K562 (cell line): ENCODE data around the gene IL5. TPM values are rescaled to one million over a fixed set of nuclear protein-coding genes. Genes with fewer than 3 reads are reported as not detected.

ENCODE experiments used
- ATF1 ChIP-seq, 2 experiments: fragments of 450-650 bp in 1 of 2; IDR thresholded peaks; 2 replicates each; pipeline ENCODE4 v1.6.1; 2016; ENCODE audit warnings: missing compliant biosample characterization in 1 of 2, missing genetic modification characterization in 1 of 2
- CLOCK ChIP-seq: fragments of 250-450 bp; sonication (Bioruptor Pico); IDR thresholded peaks from 2 replicates; pipeline ENCODE4 v1.4.0; 2020; ENCODE audit warnings: mild to moderate bottlenecking, moderate library complexity, borderline replicate concordance
- CXXC5 ChIP-seq: fragments of 250-450 bp; sonication (Bioruptor Pico); IDR thresholded peaks from 2 replicates; pipeline ENCODE4 v1.8.0; 2022; ENCODE audit warnings: inconsistent platforms, mild to moderate bottlenecking, moderate library complexity
- GABPB2 ChIP-seq: fragments of 250-450 bp; sonication (Bioruptor Pico); conservative IDR thresholded peaks from 2 replicates; pipeline ENCODE4 v1.5.1; 2021; ENCODE audit warnings: mild to moderate bottlenecking
- HNRNPL ChIP-seq: fragments of 200-400 bp; formaldehyde crosslinking; IDR thresholded peaks from 2 replicates; pipeline ENCODE4 v1.6.1; 2017; ENCODE audit warnings: low read depth, mild to moderate bottlenecking, low read length
- MNT ChIP-seq, 2 experiments: fragments of 450-650 bp; conservative IDR thresholded peaks; 2 replicates each; pipeline ENCODE4 v1.6.1; 2017; ENCODE audit warnings: mild to moderate bottlenecking in 2 of 2, moderate library complexity in 2 of 2
- NCOA2 ChIP-seq, 2 experiments: fragments of 450-650 bp; IDR thresholded peaks; 2 replicates each; pipeline ENCODE4 v1.6.1; 2018; ENCODE audit warnings: mild to moderate bottlenecking in 2 of 2, moderate library complexity in 1 of 2; ENCODE audit not compliant: partially characterized antibody in 2 of 2
- NRF1 ChIP-seq, 2 experiments: fragments of 450-650 bp; IDR thresholded peaks in 1 of 2; conservative IDR thresholded peaks in 1 of 2; 2 replicates each; pipeline ENCODE4 v1.6.1; 2014; ENCODE audit warnings: mild to moderate bottlenecking in 2 of 2
- TFAM ChIP-seq: fragments of 250-450 bp; sonication (Bioruptor Pico); conservative IDR thresholded peaks from 2 replicates; pipeline ENCODE4 v1.5.0; 2021; ENCODE audit warnings: mild to moderate bottlenecking, moderate library complexity
- TFE3 ChIP-seq: fragments of 450-650 bp; formaldehyde crosslinking; IDR thresholded peaks from 2 replicates; pipeline ENCODE4 v1.4.0; 2020; ENCODE audit warnings: mild to moderate bottlenecking, mixed read lengths
- ZNF197 ChIP-seq: fragments of 200-800 bp; sonication (Bioruptor generic); IDR thresholded peaks from 2 replicates; pipeline ENCODE4 v1.6.1; 2016; ENCODE audit warnings: low read depth, missing genetic modification characterization, missing compliant biosample characterization
- ZNF407 ChIP-seq: fragments of 450-650 bp; IDR thresholded peaks from 2 replicates; pipeline ENCODE4 v1.6.1; 2016; ENCODE audit warnings: low read depth
- polyA plus RNA-seq, 8 experiments: library from polyadenylated mRNA; depleted of rRNA in 4 of 8; stranded (reverse) in 5 of 8; unstranded in 3 of 8; fragments of >200 nt; fragmentation: Nextera tagmentation in 2 of 8; fragmentation: Illumina TruSeq in 1 of 8; extraction: Ambion mirVana in 2 of 8; extraction: Trizol in 1 of 8; gene quantifications; 2 replicates each; pipeline versions ENCODE4 v1.2.1 to v1.2.3, GENCODE V29; 2011 to 2014; ENCODE audit warnings: inconsistent platforms in 1 of 8, missing spikeins in 1 of 8
- total RNA-seq, 7 experiments: library from RNA; depleted of rRNA in 6 of 7; stranded (reverse); fragments of >200 nt in 6 of 7; fragmentation: Illumina TruSeq in 2 of 7; extraction: Trizol in 2 of 7; gene quantifications; 2 replicates each; pipeline versions ENCODE4 v1.2.1 to v1.2.3, GENCODE V29; 2011 to 2021; ENCODE audit warnings: low replicate concordance in 1 of 7

The IL5 gene
- total and polyA plus RNA-seq, 9 of the 15 experiments (the other 6 are each of a cell fraction or from before 2014, with no cell fraction given) = 0.44 TPM; not detected in 8

GRCh38 chr5:132526290-132526973 is 16.9 kb downstream of the IL5 start (continued):
- TF ChIP-seq GABPB2 (CRISPR knock-in tag) = no peak
- no peak for TF ChIP-seq TFE3 (CRISPR knock-in tag)
- no peak for TF ChIP-seq ZNF407
- TF ChIP-seq ZNF197 (CRISPR knock-in tag) = no peak
- TF ChIP-seq NCOA2 (IDR thresholded peaks at IDR 0.05; ENCODE audit: partially characterized antibody in 2 of 2) = no peak
- no peak for TF ChIP-seq CXXC5 (CRISPR knock-in tag)
- no peak for TF ChIP-seq HNRNPL
- no peak for TF ChIP-seq TFAM (CRISPR knock-in tag)
- no peak for TF ChIP-seq CLOCK (CRISPR knock-in tag)
- 0 out of 4 replicates have a peak, but pooled peaks of 1 of the 2 experiments have one; percentile 4 for TF ChIP-seq MNT (conservative IDR thresholded peaks at IDR 0.05)
- TF ChIP-seq ATF1 (CRISPR knock-in tag; IDR thresholded peaks at IDR 0.05) = no peak
- TF ChIP-seq ATF1 (tag; IDR thresholded peaks at IDR 0.05) = no peak
- peak; percentile 25 to 45; a peak in 1 of 4 replicates for TF ChIP-seq NRF1 (conservative IDR thresholded peaks at IDR 0.05 in 1 of 2, IDR thresholded peaks at IDR 0.05 in 1 of 2)
